Measurements from ENCODE around the gene UBE2G1.

The UBE2G1 gene

DNA sequence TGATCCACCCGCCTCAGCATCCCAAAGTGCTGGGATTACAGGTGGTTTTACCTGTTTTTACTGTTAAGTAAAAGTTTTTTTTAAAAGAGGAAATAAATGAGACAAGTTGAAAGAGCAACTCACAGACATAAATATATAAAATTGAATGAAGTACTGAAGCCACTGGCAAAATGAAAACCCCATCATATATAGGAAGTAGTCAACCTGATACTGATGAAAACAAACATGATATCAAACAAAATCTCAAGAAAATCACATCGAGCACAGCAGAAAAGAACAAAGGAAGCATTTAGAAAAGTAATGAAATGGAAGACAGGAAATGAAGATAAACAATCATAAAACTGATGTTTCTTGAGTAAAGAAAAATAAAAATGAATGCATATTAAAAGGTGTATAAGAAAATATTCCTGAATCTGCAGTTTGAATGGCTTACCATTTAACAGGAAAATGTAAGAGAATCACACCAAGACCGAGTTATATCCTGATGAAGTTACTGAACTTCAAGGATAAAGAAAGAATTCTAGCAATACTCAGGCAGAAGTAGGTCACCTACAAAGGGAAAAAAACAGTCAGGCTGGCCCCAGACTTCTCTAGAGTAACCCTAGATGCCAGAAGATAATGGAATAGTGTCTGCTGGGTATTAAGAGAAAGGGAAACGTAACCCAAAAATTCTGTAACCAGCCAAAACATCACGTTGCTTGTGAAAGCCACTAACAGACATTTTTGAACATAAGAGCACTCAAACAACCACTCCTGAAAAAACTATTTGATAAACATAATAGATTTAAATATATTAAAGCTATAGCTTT is 31.5 kb downstream of the UBE2G1 start:
- TF ChIP-seq, protein P1, sequence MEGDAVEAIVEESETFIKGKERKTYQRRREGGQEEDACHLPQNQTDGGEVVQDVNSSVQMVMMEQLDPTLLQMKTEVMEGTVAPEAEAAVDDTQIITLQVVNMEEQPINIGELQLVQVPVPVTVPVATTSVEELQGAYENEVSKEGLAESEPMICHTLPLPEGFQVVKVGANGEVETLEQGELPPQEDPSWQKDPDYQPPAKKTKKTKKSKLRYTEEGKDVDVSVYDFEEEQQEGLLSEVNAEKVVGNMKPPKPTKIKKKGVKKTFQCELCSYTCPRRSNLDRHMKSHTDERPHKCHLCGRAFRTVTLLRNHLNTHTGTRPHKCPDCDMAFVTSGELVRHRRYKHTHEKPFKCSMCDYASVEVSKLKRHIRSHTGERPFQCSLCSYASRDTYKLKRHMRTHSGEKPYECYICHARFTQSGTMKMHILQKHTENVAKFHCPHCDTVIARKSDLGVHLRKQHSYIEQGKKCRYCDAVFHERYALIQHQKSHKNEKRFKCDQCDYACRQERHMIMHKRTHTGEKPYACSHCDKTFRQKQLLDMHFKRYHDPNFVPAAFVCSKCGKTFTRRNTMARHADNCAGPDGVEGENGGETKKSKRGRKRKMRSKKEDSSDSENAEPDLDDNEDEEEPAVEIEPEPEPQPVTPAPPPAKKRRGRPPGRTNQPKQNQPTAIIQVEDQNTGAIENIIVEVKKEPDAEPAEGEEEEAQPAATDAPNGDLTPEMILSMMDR (IDR thresholded peaks at IDR 0.05; ENCODE audit: low read depth, low read length, missing control alignments): no peak
- in situ Hi-C loops (cut with HindIII; ENCODE audit: low sequenced_read_pairs): no loop called here

DNA sequence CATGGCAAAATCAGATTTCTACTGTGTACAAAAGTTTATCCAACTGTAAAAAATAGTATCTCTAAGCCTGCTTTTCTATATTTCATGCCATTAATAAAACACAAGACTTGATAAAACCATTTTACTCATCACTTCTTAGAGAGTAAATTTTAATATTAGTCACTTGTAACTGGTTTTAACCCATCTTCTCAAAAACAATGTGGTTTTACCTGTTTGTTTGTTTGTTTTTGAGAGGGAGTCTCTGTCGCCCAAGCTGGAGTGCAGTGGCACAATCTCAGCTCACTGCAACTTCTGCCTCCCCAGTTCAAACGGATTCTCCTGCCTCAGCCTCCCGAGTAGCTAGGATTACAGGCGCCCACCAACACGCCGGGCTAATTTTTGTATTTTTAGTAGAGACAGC is 32.1 kb downstream of the UBE2G1 start:
- no peak overlapping the region for H3K4me3 ChIP-seq (ENCODE audit: low read depth, low read length)
- in situ Hi-C loops (cut with HindIII; ENCODE audit: low sequenced_read_pairs): no loop called here
- TF ChIP-seq, protein P1 (IDR thresholded peaks at IDR 0.05; ENCODE audit: low read depth, low read length, missing control alignments): no peak
- DNase-seq (ENCODE audit: low read depth): no peak

More for the DNA sequence above, 31.5 kb downstream of the UBE2G1 start:
- H3K4me3 ChIP-seq (ENCODE audit: low read depth, low read length): no peak overlapping the region
- DNase-seq (ENCODE audit: low read depth): no peak

DNA sequence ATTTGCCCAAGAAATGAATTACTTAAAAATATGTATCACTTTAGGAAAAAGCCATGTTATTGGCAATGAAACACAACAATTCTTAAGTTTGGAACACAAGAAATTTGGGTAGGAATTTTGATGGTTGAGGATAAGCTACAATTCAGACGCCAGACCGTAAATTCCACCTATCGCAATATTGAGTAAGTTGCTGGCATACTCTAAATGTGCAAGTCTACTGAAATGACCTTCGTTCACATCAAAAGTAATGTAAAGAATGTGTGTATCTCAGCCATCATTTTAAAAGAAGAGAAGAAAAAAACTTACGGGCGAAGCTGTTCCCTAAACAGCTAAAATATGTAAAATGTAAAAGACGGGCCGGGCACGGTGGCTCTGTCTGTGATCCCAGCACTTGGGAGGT is 33.4 kb downstream of the UBE2G1 start:
- no peak overlapping the region for H3K4me3 ChIP-seq (ENCODE audit: low read depth, low read length)
- in situ Hi-C loops (cut with HindIII; ENCODE audit: low sequenced_read_pairs): no loop called here
- DNase-seq (ENCODE audit: low read depth): no peak
- TF ChIP-seq, protein P1 (IDR thresholded peaks at IDR 0.05; ENCODE audit: low read depth, low read length, missing control alignments): no peak

DNA sequence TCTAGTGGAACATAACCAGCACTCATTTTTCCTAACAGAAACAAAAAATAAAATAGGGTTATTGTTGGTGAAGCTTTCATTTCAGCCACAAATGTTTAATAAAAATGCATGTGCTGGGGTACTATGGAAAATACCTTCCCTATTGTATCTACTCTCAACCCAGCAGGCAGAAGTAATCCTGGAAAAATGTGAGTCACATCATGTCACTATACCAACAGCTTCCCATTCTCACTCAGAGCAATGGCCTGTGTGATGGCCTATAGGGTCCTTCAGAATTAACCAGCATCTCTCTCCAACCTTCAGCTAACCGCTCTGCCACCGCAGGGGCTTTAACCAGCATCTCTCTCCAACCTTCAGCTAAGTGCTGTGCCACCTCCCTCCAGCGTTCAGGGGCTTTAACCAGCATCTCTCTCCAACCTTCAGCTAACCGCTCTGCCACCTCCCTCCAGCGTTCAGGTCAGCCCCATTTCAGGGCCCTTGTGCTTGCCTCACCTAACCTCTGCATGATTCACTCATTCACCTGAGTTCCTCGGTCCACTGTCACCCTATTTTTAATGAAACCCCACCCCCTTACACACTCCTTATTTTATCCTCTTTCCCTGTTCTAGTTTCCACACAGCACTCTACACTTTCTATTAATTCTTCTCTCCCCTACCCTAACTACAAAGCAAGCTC is 34.0 kb downstream of the UBE2G1 start:
- no peak overlapping the region for H3K4me3 ChIP-seq (ENCODE audit: low read depth, low read length)
- TF ChIP-seq, protein P1 (IDR thresholded peaks at IDR 0.05; ENCODE audit: low read depth, low read length, missing control alignments): no peak
- in situ Hi-C loops (cut with HindIII; ENCODE audit: low sequenced_read_pairs): no loop called here
- no peak for DNase-seq (ENCODE audit: low read depth)

DNA sequence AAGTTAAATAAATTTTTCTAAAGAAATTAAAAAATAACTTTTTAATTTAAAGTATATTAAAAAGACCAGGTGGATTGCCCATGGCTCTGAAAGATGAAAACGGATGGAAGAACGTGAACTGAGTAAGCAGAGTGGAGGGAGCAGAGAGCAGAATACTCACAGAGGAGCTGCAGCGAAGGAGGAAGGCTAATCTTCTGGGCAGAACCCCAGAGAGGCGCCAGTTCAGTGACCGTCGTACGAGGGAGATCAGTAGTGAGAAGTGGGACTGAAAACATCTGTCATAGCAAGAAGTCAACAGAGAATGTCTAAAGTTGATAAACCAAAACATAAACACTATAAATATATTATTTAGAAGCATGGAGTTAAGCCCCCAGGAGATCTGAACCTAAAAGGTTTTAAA is 34.9 kb downstream of the UBE2G1 start:
- DNase-seq (ENCODE audit: low read depth): no peak
- TF ChIP-seq, protein P1 (IDR thresholded peaks at IDR 0.05; ENCODE audit: low read depth, low read length, missing control alignments): no peak
- no peak overlapping the region for H3K4me3 ChIP-seq (ENCODE audit: low read depth, low read length)
- in situ Hi-C loops (cut with HindIII; ENCODE audit: low sequenced_read_pairs): no loop called here

DNA sequence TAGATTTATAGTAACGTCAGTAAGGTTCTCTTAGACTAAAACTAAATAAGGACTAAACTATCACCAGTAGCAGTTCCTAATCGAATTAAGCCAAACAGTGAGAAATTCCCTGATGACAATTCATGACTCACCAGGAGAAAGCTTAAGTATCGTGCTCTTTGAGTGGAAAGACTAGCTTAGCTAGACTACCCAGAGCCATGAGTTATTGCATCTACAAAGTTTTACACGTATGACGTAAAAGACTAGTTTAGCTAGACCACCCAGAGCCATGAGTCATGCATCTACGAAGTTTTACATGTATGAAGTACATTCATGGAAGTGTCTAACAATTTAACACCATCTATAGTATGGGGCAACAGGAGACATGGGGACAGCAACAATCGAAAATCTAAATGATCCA is 36.6 kb downstream of the UBE2G1 start:
- DNase-seq (ENCODE audit: low read depth): peak; percentile 83

More for the DNA sequence above, 36.6 kb downstream of the UBE2G1 start:
- H3K4me3 ChIP-seq (ENCODE audit: low read depth, low read length): no peak overlapping the region
- in situ Hi-C loops (cut with HindIII; ENCODE audit: low sequenced_read_pairs): no loop called here
- TF ChIP-seq, protein P1 (IDR thresholded peaks at IDR 0.05; ENCODE audit: low read depth, low read length, missing control alignments): no peak

Measured in astrocyte of the cerebellum (primary cell).